Parathyroid adenoma (tissue), 2 donors: ENCODE measurements around the gene UNC13D.
A peak's percentile ranks its signal among the peaks of the same experiment; 100 is the strongest.

Experiments
- H2AFZ ChIP-seq: fragments of 300-600 bp; sonication (generic); one replicate; pipeline ENCODE4 v1.7.0; 2017; ENCODE audit warnings: antibody characterized with exemption, mild to moderate bottlenecking
- H3K27ac ChIP-seq: fragments of 300-600 bp; sonication (generic); one replicate; pipeline ENCODE4 v1.7.0; 2017
- H3K27me3 ChIP-seq: fragments of 300-600 bp; sonication (generic); one replicate; pipeline ENCODE4 v1.7.0; 2017; ENCODE audit warnings: low read length; ENCODE audit not compliant: control insufficient read depth, insufficient read depth
- H3K36me3 ChIP-seq: fragments of 300-600 bp; sonication (generic); one replicate; pipeline ENCODE4 v1.7.0; 2017; ENCODE audit warnings: low read length; ENCODE audit not compliant: control insufficient read depth, insufficient read depth
- H3K4me1 ChIP-seq: fragments of 300-600 bp; sonication (generic); one replicate; pipeline ENCODE4 v1.7.0; 2017; ENCODE audit warnings: control low read depth
- H3K4me2 ChIP-seq: fragments of 300-600 bp; sonication (generic); one replicate; pipeline ENCODE4 v1.7.0; 2017; ENCODE audit warnings: low read length
- H3K4me3 ChIP-seq: fragments of 300-600 bp; sonication (generic); one replicate; pipeline ENCODE4 v1.7.0; 2017; ENCODE audit warnings: low read depth, low read length
- H3K79me2 ChIP-seq: fragments of 300-600 bp; sonication (generic); one replicate; pipeline ENCODE4 v1.7.0; 2017; ENCODE audit warnings: control low read depth
- H3K9ac ChIP-seq: fragments of 300-600 bp; sonication (generic); one replicate; pipeline ENCODE4 v1.7.0; 2017; ENCODE audit warnings: mild to moderate bottlenecking
- H3K9me3 ChIP-seq: fragments of 300-600 bp; sonication (generic); one replicate; pipeline ENCODE4 v1.7.0; 2017; ENCODE audit warnings: low read length; ENCODE audit not compliant: control insufficient read depth
- TF ChIP-seq, protein P1 (sequence below): fragments of 300-600 bp; sonication (generic); IDR thresholded peaks from one replicate; pipeline ENCODE4 v1.7.0; 2017; ENCODE audit warnings: antibody characterized with exemption, mild to moderate bottlenecking
- donor health status: primary hyperparathyroidism.

Gene UNC13D

DNA sequence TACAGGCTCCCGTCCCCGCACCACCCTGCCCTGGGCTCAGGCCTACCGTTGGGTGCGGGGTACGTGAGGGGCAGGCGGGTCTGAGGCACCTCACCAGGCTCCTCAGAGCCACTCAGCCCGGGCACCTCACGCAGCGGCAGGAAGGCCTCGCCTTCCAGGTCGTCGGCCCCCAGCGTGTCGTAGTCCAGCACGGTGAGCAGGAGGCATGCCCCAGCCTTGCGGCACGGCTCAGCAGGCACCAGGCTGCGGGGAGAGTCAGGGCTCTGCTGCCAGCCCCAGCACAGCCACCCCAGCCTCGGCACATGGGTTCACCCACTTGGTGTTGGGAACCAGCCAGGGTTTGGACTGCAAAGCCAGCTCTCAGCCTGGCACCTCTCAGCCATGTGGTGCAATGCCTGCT, 15.5 kb downstream of the UNC13D start:
- H3K27ac ChIP-seq: no peak overlapping the region
- H3K27me3 ChIP-seq: no peaks in the 10 kb centered on the region
- peaks cover 11% of the 10 kb centered on the region for H3K4me1 ChIP-seq
- no peak overlapping the region for H3K9ac ChIP-seq
- H3K4me2 ChIP-seq: no peak overlapping the region
- TF ChIP-seq, protein P1, sequence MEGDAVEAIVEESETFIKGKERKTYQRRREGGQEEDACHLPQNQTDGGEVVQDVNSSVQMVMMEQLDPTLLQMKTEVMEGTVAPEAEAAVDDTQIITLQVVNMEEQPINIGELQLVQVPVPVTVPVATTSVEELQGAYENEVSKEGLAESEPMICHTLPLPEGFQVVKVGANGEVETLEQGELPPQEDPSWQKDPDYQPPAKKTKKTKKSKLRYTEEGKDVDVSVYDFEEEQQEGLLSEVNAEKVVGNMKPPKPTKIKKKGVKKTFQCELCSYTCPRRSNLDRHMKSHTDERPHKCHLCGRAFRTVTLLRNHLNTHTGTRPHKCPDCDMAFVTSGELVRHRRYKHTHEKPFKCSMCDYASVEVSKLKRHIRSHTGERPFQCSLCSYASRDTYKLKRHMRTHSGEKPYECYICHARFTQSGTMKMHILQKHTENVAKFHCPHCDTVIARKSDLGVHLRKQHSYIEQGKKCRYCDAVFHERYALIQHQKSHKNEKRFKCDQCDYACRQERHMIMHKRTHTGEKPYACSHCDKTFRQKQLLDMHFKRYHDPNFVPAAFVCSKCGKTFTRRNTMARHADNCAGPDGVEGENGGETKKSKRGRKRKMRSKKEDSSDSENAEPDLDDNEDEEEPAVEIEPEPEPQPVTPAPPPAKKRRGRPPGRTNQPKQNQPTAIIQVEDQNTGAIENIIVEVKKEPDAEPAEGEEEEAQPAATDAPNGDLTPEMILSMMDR: no peak
- no peaks in the 10 kb centered on the region for H3K36me3 ChIP-seq
- H3K4me3 ChIP-seq: no peak overlapping the region
- H3K79me2 ChIP-seq: no peaks in the 10 kb centered on the region
- no peak overlapping the region for H2AFZ ChIP-seq
- no peaks in the 10 kb centered on the region for H3K9me3 ChIP-seq

DNA sequence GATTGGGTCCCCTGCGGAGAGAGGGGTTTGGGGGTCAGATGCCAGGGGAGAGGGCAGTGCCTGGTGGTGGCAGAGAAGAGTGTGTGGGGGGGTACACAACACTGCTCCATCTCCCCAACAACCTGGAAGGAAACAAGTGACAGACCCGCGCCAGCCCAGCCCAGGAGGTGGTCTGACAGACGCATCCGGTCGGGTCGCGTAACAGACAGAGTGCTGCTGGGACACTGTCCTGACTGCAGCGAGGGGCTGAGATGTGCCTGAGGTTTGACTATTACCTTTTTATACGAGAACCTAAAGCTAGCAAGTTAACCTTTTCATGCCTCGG, 16.2 kb downstream of the UNC13D start:
- no peak overlapping the region for H3K9ac ChIP-seq
- no peaks in the 10 kb centered on the region for H3K9me3 ChIP-seq
- H3K27ac ChIP-seq: peak overlapping the region; percentile 32
- H3K4me1 ChIP-seq: peaks cover 11% of the 10 kb centered on the region
- H3K4me2 ChIP-seq: no peak overlapping the region
- TF ChIP-seq, protein P1: no peak
- no peaks in the 10 kb centered on the region for H3K27me3 ChIP-seq
- H3K36me3 ChIP-seq: no peaks in the 10 kb centered on the region
- H2AFZ ChIP-seq: peak overlapping the region; percentile 72
- no peaks in the 10 kb centered on the region for H3K79me2 ChIP-seq
- H3K4me3 ChIP-seq: no peak overlapping the region

DNA sequence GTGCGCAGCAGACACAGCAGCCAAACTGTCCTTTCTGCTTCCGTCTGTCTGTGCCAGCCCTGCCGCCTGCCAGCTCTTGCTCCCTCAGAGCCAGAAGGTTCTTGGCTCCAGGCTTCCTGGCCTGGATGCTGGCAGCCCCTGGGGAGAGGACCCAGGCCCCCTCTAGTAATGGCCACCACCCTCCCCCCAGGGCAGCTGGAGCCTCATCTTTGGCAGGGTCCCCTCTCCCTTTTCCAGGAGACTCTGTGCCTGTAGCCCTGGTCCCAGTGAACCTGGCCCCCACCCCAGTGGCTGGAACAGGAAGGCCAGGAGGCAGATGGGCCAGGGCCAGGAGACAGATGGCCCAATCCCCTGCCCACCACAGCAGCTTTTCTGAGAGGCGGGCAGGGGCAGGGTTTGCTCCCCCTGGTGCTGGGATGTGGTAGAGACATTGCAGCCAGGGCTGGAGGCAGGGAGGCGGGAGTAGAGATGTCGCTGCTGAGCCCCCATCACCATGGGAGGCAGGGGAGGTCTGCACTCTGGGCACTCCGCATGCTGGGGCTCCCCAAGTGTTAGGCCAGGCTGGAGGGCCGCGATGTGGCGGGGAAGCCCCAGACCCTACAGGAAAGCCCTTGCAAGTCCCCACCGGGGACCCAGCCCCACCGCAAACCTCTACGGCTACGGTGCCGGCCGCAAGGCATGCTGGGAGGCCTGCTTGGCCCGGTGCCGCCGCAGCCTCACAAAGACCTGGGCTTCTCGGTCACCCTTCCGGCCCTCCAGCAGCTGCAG, 16.7 kb downstream of the UNC13D start:
- peak overlapping the region; percentile 72 for H2AFZ ChIP-seq
- no peaks in the 10 kb centered on the region for H3K79me2 ChIP-seq
- peak overlapping the region; percentile 45 for H3K27ac ChIP-seq
- H3K9ac ChIP-seq: no peak overlapping the region
- H3K27me3 ChIP-seq: no peaks in the 10 kb centered on the region
- H3K4me3 ChIP-seq: no peak overlapping the region
- peaks cover 11% of the 10 kb centered on the region for H3K4me1 ChIP-seq
- no peak overlapping the region for H3K4me2 ChIP-seq
- TF ChIP-seq, protein P1: peak; percentile 54
- no peaks in the 10 kb centered on the region for H3K9me3 ChIP-seq
- no peaks in the 10 kb centered on the region for H3K36me3 ChIP-seq

DNA sequence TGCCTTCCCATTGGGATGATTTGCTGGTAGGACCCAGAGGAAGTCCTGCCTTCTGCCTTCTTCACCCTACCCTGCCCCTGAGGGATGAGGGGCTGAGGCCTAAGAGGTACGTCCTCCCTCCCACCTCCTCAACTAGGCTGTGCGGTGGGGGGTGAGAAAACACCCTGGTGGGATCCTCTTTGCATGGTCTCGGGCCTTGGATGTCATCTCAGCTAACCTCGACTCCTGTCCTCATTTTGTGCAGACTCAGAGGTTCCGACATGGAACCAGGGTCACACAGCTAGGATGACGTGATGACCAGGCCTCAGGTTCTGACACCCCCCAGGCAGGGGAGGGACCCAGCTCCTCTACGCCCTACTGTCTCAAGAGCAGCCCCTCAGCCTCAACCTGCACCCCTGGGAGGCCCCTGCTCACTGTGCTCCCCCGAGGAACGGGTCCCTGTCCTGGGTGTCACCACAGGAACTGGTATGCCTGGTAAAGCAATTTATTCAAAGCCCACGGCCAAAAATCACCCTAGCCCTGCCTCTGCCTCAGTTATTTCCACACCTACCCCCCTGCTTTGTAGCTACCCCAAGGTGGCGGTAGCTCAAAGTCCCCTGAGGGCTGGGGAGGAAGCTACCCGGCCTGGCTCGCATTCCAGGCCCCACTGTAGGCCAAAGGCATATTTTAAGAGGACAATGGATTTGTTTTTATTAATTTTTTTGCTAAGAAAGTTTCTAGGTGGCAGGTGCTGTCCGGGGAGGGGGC, 17.5 kb downstream of the UNC13D start:
- no peaks in the 10 kb centered on the region for H3K36me3 ChIP-seq
- no peaks in the 10 kb centered on the region for H3K9me3 ChIP-seq
- H3K4me3 ChIP-seq: no peak overlapping the region
- no peak overlapping the region for H3K9ac ChIP-seq
- no peaks in the 10 kb centered on the region for H3K79me2 ChIP-seq
- peaks cover 14% of the 10 kb centered on the region for H3K4me1 ChIP-seq
- H3K27me3 ChIP-seq: no peaks in the 10 kb centered on the region
- TF ChIP-seq, protein P1: no peak
- H2AFZ ChIP-seq: no peak overlapping the region
- no peak overlapping the region for H3K4me2 ChIP-seq
- H3K27ac ChIP-seq: peak overlapping the region; percentile 45
